Trophoblast cell (in vitro differentiated cells and primary cell): ENCODE data around the gene SGF29.
"Not testable (repeated sequence)": the region's sequence is repeated elsewhere in the genome, so short reads cannot be mapped to it uniquely, and the experiment has no call there.

Experiments
- DNase-seq, 2 donors: peaks; one replicate each; pipeline ENCODE4 v3.0.0-alpha.2; 2016
- H2AFZ ChIP-seq: 2 replicates; pipeline ENCODE4 v1.6.1; 2013; ENCODE audit warnings: low read length, moderate library complexity, mild to moderate bottlenecking; ENCODE audit not compliant: insufficient read depth, poor library complexity
- H2AK5ac ChIP-seq: 2 replicates; pipeline ENCODE4 v1.6.1; 2013; ENCODE audit warnings: mild to moderate bottlenecking, low read length
- H2BK120ac ChIP-seq: 2 replicates; pipeline ENCODE4 v1.6.1; 2013; ENCODE audit warnings: low read length, mild to moderate bottlenecking, moderate library complexity; ENCODE audit not compliant: insufficient read depth, poor library complexity
- H2BK12ac ChIP-seq: 2 replicates; pipeline ENCODE4 v1.6.1; 2013; ENCODE audit warnings: mild to moderate bottlenecking, low read length, moderate library complexity
- H2BK5ac ChIP-seq: 2 replicates; pipeline ENCODE4 v1.6.1; 2013; ENCODE audit warnings: low read length, low read depth, moderate library complexity, mild to moderate bottlenecking; ENCODE audit not compliant: poor library complexity
- H3K14ac ChIP-seq: 2 replicates; pipeline ENCODE4 v1.6.1; 2013; ENCODE audit warnings: mild to moderate bottlenecking, low read length
- H3K18ac ChIP-seq: 2 replicates; pipeline ENCODE4 v1.6.1; 2013; ENCODE audit warnings: mild to moderate bottlenecking, low read length
- H3K23ac ChIP-seq: 2 replicates; pipeline ENCODE4 v1.6.1; 2013; ENCODE audit warnings: low read length
- H3K27ac ChIP-seq: 2 replicates; pipeline ENCODE4 v1.5.1; 2013; ENCODE audit warnings: low read depth, mild to moderate bottlenecking, inconsistent platforms, low read length, moderate library complexity
- H3K27me3 ChIP-seq: 2 replicates; pipeline ENCODE4 v1.6.1; 2013; ENCODE audit warnings: inconsistent platforms, mild to moderate bottlenecking, low read length, moderate library complexity; ENCODE audit not compliant: insufficient read depth
- H3K36me3 ChIP-seq, 2 experiments: 1 replicate in 1 of 2; 2 replicates in 1 of 2; pipeline ENCODE4 v1.6.1; 2013; ENCODE audit warnings: low read length in 2 of 2, mild to moderate bottlenecking in 2 of 2, moderate library complexity in 1 of 2; ENCODE audit not compliant: insufficient read depth in 2 of 2, control insufficient read depth in 1 of 2
- H3K4ac ChIP-seq: 2 replicates; pipeline ENCODE4 v1.6.1; 2013; ENCODE audit warnings: low read depth, mild to moderate bottlenecking, low read length, moderate library complexity
- H3K4me1 ChIP-seq, 2 experiments: 1 replicate in 1 of 2; 2 replicates in 1 of 2; pipeline ENCODE4 v1.6.1; 2013; ENCODE audit warnings: low read length in 2 of 2, mild to moderate bottlenecking in 2 of 2, moderate library complexity in 1 of 2; ENCODE audit not compliant: insufficient read depth in 2 of 2, control insufficient read depth in 1 of 2
- H3K4me2 ChIP-seq: 2 replicates; pipeline ENCODE4 v1.6.1; 2013; ENCODE audit warnings: inconsistent platforms, mild to moderate bottlenecking, low read length, moderate library complexity
- H3K4me3 ChIP-seq: 2 replicates; pipeline ENCODE4 v1.5.1; 2013; ENCODE audit warnings: mild to moderate bottlenecking, low read depth, low read length, inconsistent platforms
- H3K79me1 ChIP-seq: one replicate; pipeline ENCODE4 v1.6.1; 2013; ENCODE audit warnings: low read length
- H3K79me2 ChIP-seq: 2 replicates; pipeline ENCODE4 v1.6.1; 2013; ENCODE audit warnings: low read length, mild to moderate bottlenecking; ENCODE audit not compliant: control insufficient read depth, insufficient read depth, poor library complexity
- H3K9ac ChIP-seq: 2 replicates; pipeline ENCODE4 v1.6.1; 2013; ENCODE audit warnings: mild to moderate bottlenecking, low read length
- H3K9me3 ChIP-seq: 2 replicates; pipeline ENCODE4 v1.6.1; 2013; ENCODE audit warnings: low read depth, mild to moderate bottlenecking, control low read depth, inconsistent platforms, low read length; ENCODE audit not compliant: insufficient read depth
- H4K12ac ChIP-seq: 2 replicates; pipeline ENCODE4 v1.6.1; 2013; ENCODE audit warnings: low read depth, mild to moderate bottlenecking, low read length, moderate library complexity
- H4K8ac ChIP-seq: 2 replicates; pipeline ENCODE4 v1.6.1; 2013; ENCODE audit warnings: low read depth, mild to moderate bottlenecking, low read length, moderate library complexity
- H4K91ac ChIP-seq: one replicate; pipeline ENCODE4 v1.6.1; 2013; ENCODE audit warnings: low read depth, mild to moderate bottlenecking, low read length, moderate library complexity
- WGBS: extraction: QIAGEN DNeasy Blood & Tissue Kit; methylation state at CpG from one replicate; pipeline ENCODE4 v1.1.7; 2013; ENCODE audit warnings: missing lambda C conversion rate; ENCODE audit not compliant: insufficient read length, insufficient coverage; ENCODE audit errors: extremely low coverage; 5-methylcytosine and 5-hydroxymethylcytosine counted together

SGF29 gene

DNA sequence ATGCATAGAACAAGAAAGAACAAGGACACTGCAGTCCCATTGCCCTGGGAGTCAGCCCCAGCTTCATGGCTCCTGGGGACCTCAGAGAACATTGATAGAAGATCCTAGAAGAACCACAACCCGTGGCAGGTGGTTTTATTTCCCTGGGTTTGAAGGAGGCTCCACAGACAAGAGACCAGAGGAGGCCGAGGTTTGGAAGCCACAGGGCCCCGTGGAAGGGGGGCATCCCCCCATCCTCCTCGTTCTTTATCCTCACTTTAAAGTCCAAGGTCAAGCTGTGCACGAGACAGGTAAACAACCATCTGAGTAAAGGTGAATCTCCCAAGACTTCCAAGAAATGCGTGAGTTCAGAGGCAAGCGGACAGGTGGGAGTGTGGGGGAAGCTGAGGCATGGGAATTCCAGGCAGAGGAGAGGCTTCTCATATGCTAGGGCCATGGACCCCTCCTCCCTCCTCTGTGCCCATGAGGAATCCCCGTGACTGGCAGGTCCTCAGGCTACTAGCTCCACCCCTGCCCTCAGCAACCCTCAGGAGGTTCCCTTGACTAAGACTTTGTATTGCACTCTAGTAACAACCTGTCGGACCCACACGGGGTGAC lies 57.0 kb downstream of the SGF29 start:
- no peaks in the 10 kb centered on the region for H3K36me3 ChIP-seq
- no peaks in the 10 kb centered on the region for H3K9me3 ChIP-seq
- WGBS = no CpG with 5 or more reads among the region's 10 CpGs
- no peak overlapping the region for H3K18ac ChIP-seq
- DNase-seq = no peak
- H4K91ac ChIP-seq = no peak overlapping the region
- H3K23ac ChIP-seq = no peak overlapping the region
- H2AFZ ChIP-seq = no peak overlapping the region
- H3K4ac ChIP-seq = no peak overlapping the region
- H3K79me1 ChIP-seq = no peaks in the 10 kb centered on the region
- no peak overlapping the region for H2BK12ac ChIP-seq
- H4K8ac ChIP-seq = no peak overlapping the region
- no peak overlapping the region for H4K12ac ChIP-seq
- H3K79me2 ChIP-seq = no peaks in the 10 kb centered on the region
- H3K27me3 ChIP-seq = no peaks in the 10 kb centered on the region
- no peak overlapping the region for H3K14ac ChIP-seq
- H2AK5ac ChIP-seq = no peak overlapping the region
- H3K4me1 ChIP-seq = peaks cover 0 to 6% of the 10 kb centered on the region in 2 experiments
- no peak overlapping the region for H3K9ac ChIP-seq
- H2BK5ac ChIP-seq = no peak overlapping the region
- no peak overlapping the region for H2BK120ac ChIP-seq
- no peak overlapping the region for H3K4me3 ChIP-seq
- no peak overlapping the region for H3K4me2 ChIP-seq
- H3K27ac ChIP-seq = no peak overlapping the region

GRCh38 chr16:28612359-28613280 lies 58.9 kb downstream of the SGF29 start:
- not testable (repeated sequence) for H3K4me1 ChIP-seq, H3K18ac ChIP-seq, H4K12ac ChIP-seq, H2BK12ac ChIP-seq, DNase-seq, H3K27ac ChIP-seq, H4K91ac ChIP-seq, H3K36me3 ChIP-seq, H3K79me1 ChIP-seq, H3K79me2 ChIP-seq, H3K23ac ChIP-seq, H2BK120ac ChIP-seq, H4K8ac ChIP-seq, H2AK5ac ChIP-seq, H3K9me3 ChIP-seq, H2BK5ac ChIP-seq, H3K4me3 ChIP-seq, H3K4ac ChIP-seq, H3K27me3 ChIP-seq, H3K4me2 ChIP-seq, H3K14ac ChIP-seq, H3K9ac ChIP-seq, H2AFZ ChIP-seq
- no CpG with 5 or more reads among the region's 17 CpGs for WGBS

GRCh38 chr16:28613912-28614311 lies 60.2 kb downstream of the SGF29 start:
- not testable (repeated sequence) for H3K9me3 ChIP-seq, DNase-seq, H3K79me2 ChIP-seq, H3K4me3 ChIP-seq, H3K14ac ChIP-seq, H3K27ac ChIP-seq, H2BK120ac ChIP-seq, H3K23ac ChIP-seq, H4K8ac ChIP-seq, H4K12ac ChIP-seq, H2BK5ac ChIP-seq, H3K4me2 ChIP-seq, H2AFZ ChIP-seq, H3K9ac ChIP-seq, H3K4me1 ChIP-seq, H3K27me3 ChIP-seq, H3K36me3 ChIP-seq, H2BK12ac ChIP-seq, H4K91ac ChIP-seq, H2AK5ac ChIP-seq, H3K79me1 ChIP-seq, H3K4ac ChIP-seq, H3K18ac ChIP-seq
- WGBS = no CpG with 5 or more reads among the region's 26 CpGs

- H4K8ac ChIP-seq, H3K79me1 ChIP-seq, H2AK5ac ChIP-seq, H3K9ac ChIP-seq, H3K4me2 ChIP-seq, H3K4me1 ChIP-seq, H3K14ac ChIP-seq, H3K27ac ChIP-seq, H2AFZ ChIP-seq, H2BK120ac ChIP-seq, H4K91ac ChIP-seq, H3K27me3 ChIP-seq, H4K12ac ChIP-seq, H3K79me2 ChIP-seq, H3K23ac ChIP-seq, H3K36me3 ChIP-seq, H2BK12ac ChIP-seq, DNase-seq, H3K4ac ChIP-seq, H3K9me3 ChIP-seq, H3K18ac ChIP-seq, H2BK5ac ChIP-seq, H3K4me3 ChIP-seq: not testable (repeated sequence)
- WGBS = no CpG with 5 or more reads among the region's 16 CpGs
These were observed 60.8 kb downstream of the SGF29 start for GRCh38 chr16:28614561-28614960.
